Measurements from ENCODE around the gene SETBP1.

The SETBP1 gene

GRCh38 chr18:44726059-44726421, 45.4 kb downstream of the SETBP1 start:
- H3K36me3 Mint-ChIP-seq (ENCODE audit: low read depth) = no peaks in the 10 kb centered on the region
- H3K9me3 Mint-ChIP-seq = no peaks in the 10 kb centered on the region
- H3K27ac Mint-ChIP-seq = peak overlapping the region; percentile 88
- peaks cover 100% of the 10 kb centered on the region for H3K4me1 Mint-ChIP-seq (ENCODE audit: low read depth)
- peak overlapping the region; percentile 51 for H3K4me3 Mint-ChIP-seq
- H3K27me3 Mint-ChIP-seq = no peaks in the 10 kb centered on the region

DNA sequence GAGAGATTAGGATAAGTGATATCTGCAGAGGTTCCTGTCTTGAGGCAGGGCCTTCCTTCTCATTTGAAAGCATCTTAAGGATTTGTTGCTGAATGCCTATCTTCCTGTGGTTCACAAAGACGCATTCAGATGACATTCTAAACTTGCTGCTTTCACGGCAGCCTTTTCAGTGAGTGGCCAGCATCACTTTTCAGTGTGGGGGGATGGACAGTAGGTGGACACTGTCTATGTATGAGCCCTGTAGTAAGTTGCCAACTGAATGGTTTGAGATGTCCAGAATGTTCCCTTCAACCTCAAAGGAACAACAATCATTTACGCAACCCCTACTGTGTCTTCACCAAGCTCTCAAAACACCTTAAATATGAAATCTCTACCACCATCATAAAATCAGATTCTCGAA, 46.6 kb downstream of the SETBP1 start:
- Mint-ChIP-seq H3K27ac (no peak overlapping the region), H3K9me3 (no peaks in the 10 kb centered on the region), H3K36me3 (ENCODE audit: low read depth) (peaks cover 5% of the 10 kb centered on the region), H3K4me3 (no peak overlapping the region), H3K27me3 (peaks cover 8% of the 10 kb centered on the region), H3K4me1 (ENCODE audit: low read depth) (peaks cover 100% of the 10 kb centered on the region)

GRCh38 chr18:44729631-44730101, 49.0 kb downstream of the SETBP1 start:
- H3K36me3 Mint-ChIP-seq (ENCODE audit: low read depth) = peaks cover 11% of the 10 kb centered on the region
- peaks cover 100% of the 10 kb centered on the region for H3K4me1 Mint-ChIP-seq (ENCODE audit: low read depth)
- peak overlapping the region; percentile 2 for H3K27ac Mint-ChIP-seq
- H3K9me3 Mint-ChIP-seq = no peaks in the 10 kb centered on the region
- H3K27me3 Mint-ChIP-seq = peaks cover 10% of the 10 kb centered on the region
- H3K4me3 Mint-ChIP-seq = no peak overlapping the region

DNA sequence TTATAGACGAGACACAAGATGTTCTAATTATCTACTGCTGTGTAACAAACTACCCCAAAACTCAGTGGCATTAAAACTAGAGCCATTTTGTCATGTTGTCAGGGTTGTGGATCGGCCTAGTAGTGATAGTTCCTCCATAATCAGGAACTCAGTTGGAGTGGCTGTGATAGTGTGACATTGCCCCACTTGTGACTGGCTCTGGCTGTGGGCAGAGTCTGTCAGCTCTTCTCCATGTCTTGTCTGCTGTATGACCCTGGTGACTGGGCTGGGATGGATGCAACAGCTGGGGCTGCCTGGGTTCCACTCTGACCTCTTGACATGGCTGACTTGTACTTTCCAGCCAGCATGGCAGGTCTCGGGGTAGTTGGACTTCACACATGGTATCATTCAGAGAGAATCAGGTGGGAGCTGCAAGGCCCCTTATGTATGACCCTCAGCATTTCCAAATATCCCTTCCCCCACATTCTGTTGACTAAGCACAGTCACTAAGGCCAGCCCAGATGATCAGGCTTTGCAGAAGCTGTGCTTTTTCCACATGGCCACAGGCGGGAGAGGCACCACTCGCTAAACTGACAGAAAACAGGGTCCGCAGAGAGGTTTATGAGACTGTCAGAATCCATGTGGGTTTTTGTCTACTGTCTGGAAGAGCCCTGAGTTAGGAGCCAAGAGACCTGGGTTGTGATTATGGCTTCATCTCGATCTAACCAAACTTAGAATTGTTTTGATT, 50.3 kb downstream of the SETBP1 start:
- H3K9me3 Mint-ChIP-seq = no peaks in the 10 kb centered on the region
- no peak overlapping the region for H3K27ac Mint-ChIP-seq
- no peak overlapping the region for H3K4me3 Mint-ChIP-seq
- H3K4me1 Mint-ChIP-seq (ENCODE audit: low read depth) = peaks cover 91% of the 10 kb centered on the region
- peaks cover 16% of the 10 kb centered on the region for H3K27me3 Mint-ChIP-seq
- peaks cover 11% of the 10 kb centered on the region for H3K36me3 Mint-ChIP-seq (ENCODE audit: low read depth)

DNA sequence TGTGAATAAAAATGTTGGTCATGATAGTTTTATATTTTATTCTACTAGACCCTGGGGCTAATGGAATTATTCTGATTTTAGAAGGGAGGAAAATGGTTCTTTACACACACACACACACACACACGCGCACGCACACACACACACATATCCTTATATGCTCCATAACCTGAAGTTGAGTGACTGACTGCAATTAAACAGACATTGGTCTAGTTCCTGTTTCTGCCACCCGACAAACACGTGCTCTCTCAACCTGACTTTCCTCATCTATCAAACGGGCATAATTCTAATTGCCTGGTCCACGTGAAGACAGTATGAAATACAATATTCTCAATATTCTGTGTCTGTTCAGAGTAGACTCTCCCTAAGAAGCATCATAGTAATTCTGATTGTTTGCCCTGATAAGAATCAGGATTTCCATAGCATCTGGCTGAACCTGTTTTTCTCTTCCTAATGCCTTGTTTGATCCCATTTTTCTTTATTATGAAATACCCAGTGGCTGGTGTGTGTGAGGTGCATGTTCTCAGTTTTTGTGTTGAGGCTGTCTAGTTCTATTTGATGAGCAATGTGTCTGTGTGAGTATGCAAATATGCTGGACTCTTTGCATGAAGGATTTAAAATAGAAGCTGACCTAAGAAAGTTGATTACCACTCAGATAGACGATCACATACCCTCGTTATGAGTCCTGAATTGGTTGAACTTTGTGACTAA, 51.0 kb downstream of the SETBP1 start:
- Mint-ChIP-seq H3K27ac (no peak overlapping the region), H3K36me3 (ENCODE audit: low read depth) (peaks cover 11% of the 10 kb centered on the region), H3K4me1 (ENCODE audit: low read depth) (peaks cover 85% of the 10 kb centered on the region), H3K9me3 (no peaks in the 10 kb centered on the region), H3K27me3 (peaks cover 16% of the 10 kb centered on the region), H3K4me3 (no peak overlapping the region)

DNA sequence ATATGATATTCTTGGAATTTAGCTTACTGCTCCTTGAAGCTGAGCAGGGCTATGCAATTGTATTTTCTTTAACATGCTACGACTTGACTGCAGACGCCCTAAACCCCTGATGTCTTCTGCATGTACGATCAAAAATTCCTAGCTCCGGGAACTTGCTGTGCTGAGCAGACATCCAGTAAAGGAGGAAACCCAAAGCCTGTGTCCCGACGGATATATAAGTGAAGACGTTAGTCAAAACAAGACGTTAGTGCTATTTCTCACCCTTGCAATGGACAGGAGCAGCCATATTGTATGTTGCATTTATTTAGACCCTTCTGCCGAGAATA, 51.5 kb downstream of the SETBP1 start:
- Mint-ChIP-seq H3K4me3 (no peak overlapping the region), H3K36me3 (ENCODE audit: low read depth) (peaks cover 11% of the 10 kb centered on the region), H3K27me3 (peaks cover 16% of the 10 kb centered on the region), H3K27ac (no peak overlapping the region), H3K4me1 (ENCODE audit: low read depth) (peaks cover 82% of the 10 kb centered on the region), H3K9me3 (no peaks in the 10 kb centered on the region)

GRCh38 chr18:44732599-44732998, 51.9 kb downstream of the SETBP1 start:
- no peak overlapping the region for H3K4me3 Mint-ChIP-seq
- H3K36me3 Mint-ChIP-seq (ENCODE audit: low read depth) = peaks cover 11% of the 10 kb centered on the region
- no peaks in the 10 kb centered on the region for H3K9me3 Mint-ChIP-seq
- H3K27ac Mint-ChIP-seq = no peak overlapping the region
- H3K27me3 Mint-ChIP-seq = peaks cover 16% of the 10 kb centered on the region
- peaks cover 78% of the 10 kb centered on the region for H3K4me1 Mint-ChIP-seq (ENCODE audit: low read depth)

DNA sequence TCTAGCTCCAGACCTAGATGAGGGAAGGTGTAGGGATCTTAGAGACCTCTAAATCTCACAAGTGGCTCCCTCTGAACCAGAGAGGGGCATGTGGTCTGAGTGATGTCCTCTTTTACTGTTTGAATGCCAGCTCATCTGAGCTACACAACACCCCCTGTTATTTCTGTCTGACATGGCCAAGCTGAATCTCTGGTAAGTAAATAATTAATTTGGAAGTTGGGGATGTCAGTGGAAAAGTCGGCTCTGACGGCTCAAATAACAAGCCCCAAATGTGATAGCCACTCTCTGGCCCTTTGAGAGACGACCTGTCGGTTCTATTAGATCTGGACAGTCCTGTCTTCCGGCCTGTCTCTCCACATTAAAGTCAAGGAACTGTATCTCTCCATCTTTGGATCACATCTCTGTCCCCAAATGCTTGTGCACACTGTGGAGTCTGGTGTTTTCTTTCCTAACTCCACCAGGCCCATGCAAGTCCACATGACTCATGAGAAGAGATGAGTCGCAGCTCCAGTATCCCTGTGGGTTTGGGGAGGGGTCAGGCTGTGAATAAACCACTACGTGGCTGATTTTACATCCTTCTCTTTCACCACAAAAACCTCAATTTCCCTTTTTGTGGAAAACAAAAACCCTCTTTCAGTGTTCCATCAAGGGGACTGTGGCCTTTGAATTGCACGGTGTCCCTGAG, 52.5 kb downstream of the SETBP1 start:
- peaks cover 72% of the 10 kb centered on the region for H3K4me1 Mint-ChIP-seq (ENCODE audit: low read depth)
- peaks cover 16% of the 10 kb centered on the region for H3K27me3 Mint-ChIP-seq
- H3K9me3 Mint-ChIP-seq = no peaks in the 10 kb centered on the region
- peak overlapping the region; percentile 24 for H3K4me3 Mint-ChIP-seq
- H3K27ac Mint-ChIP-seq = peak overlapping the region; percentile 78
- H3K36me3 Mint-ChIP-seq (ENCODE audit: low read depth) = peaks cover 15% of the 10 kb centered on the region

- peak overlapping the region; percentile 24 for H3K4me3 Mint-ChIP-seq
- peaks cover 65% of the 10 kb centered on the region for H3K4me1 Mint-ChIP-seq (ENCODE audit: low read depth)
- peak overlapping the region; percentile 78 for H3K27ac Mint-ChIP-seq
- H3K27me3 Mint-ChIP-seq = peaks cover 16% of the 10 kb centered on the region
- H3K36me3 Mint-ChIP-seq (ENCODE audit: low read depth) = peaks cover 16% of the 10 kb centered on the region
- H3K9me3 Mint-ChIP-seq = no peaks in the 10 kb centered on the region
Measured at GRCh38 chr18:44733754-44734465, 53.2 kb downstream of the SETBP1 start.

DNA sequence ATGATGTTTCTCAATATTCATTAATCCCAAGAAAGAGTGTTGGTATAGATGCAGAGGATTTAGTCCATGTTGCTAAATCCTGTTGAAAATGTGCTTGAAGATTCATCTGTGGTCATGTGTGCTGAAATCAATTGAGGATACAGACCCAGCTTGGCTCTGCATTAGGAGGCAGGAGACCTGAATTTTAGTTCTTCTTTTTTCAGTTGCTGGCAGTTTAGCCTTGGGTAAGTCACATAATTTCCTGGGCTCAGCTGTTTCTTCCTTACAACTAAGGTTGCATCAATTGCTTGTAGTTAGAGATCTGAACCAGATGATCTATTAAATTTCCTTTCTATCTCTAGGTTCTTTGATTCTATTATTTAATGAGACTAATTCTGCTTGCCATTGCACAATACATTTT, 54.4 kb downstream of the SETBP1 start:
- H3K36me3 Mint-ChIP-seq (ENCODE audit: low read depth) = peaks cover 16% of the 10 kb centered on the region
- peaks cover 53% of the 10 kb centered on the region for H3K4me1 Mint-ChIP-seq (ENCODE audit: low read depth)
- H3K27ac Mint-ChIP-seq = no peak overlapping the region
- H3K4me3 Mint-ChIP-seq = no peak overlapping the region
- no peaks in the 10 kb centered on the region for H3K9me3 Mint-ChIP-seq
- H3K27me3 Mint-ChIP-seq = peaks cover 16% of the 10 kb centered on the region

- H3K27me3 Mint-ChIP-seq = peaks cover 16% of the 10 kb centered on the region
- no peak overlapping the region for H3K4me3 Mint-ChIP-seq
- H3K27ac Mint-ChIP-seq = no peak overlapping the region
- H3K4me1 Mint-ChIP-seq (ENCODE audit: low read depth) = peaks cover 36% of the 10 kb centered on the region
- H3K36me3 Mint-ChIP-seq (ENCODE audit: low read depth) = peaks cover 11% of the 10 kb centered on the region
- H3K9me3 Mint-ChIP-seq = no peaks in the 10 kb centered on the region
Measured at GRCh38 chr18:44736664-44737380, 56.1 kb downstream of the SETBP1 start.

- peaks cover 9% of the 10 kb centered on the region for H3K27me3 Mint-ChIP-seq
- peaks cover 11% of the 10 kb centered on the region for H3K36me3 Mint-ChIP-seq (ENCODE audit: low read depth)
- no peak overlapping the region for H3K4me3 Mint-ChIP-seq
- H3K9me3 Mint-ChIP-seq = no peaks in the 10 kb centered on the region
- no peak overlapping the region for H3K27ac Mint-ChIP-seq
- H3K4me1 Mint-ChIP-seq (ENCODE audit: low read depth) = peaks cover 28% of the 10 kb centered on the region
Measured at GRCh38 chr18:44737623-44738022, 56.9 kb downstream of the SETBP1 start.

DNA sequence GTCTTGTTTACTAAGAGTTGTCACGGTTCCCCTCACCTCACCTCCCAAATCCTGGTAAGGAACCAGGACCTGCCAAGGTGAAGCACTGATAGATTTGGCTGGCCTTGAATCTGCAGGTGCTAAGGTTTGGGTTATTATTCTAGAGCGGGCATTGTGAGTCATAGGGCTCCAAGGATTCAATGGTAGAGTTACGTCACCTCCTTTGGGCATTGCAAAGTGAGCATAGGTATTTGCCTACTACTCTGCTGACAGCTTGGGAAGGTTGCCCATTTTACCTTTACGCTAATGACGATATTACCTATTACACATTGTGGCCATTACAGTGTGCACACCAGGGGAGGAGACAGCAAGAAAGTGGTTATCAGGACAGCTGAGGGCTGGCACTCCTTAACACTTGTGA, 59.3 kb downstream of the SETBP1 start:
- Mint-ChIP-seq H3K27ac (no peak overlapping the region), H3K4me3 (no peak overlapping the region), H3K9me3 (no peaks in the 10 kb centered on the region), H3K36me3 (ENCODE audit: low read depth) (peaks cover 5% of the 10 kb centered on the region), H3K4me1 (ENCODE audit: low read depth) (peaks cover 10% of the 10 kb centered on the region), H3K27me3 (peaks cover 8% of the 10 kb centered on the region)

GRCh38 chr18:44741085-44741484, 60.4 kb downstream of the SETBP1 start:
- peaks cover 5% of the 10 kb centered on the region for H3K36me3 Mint-ChIP-seq (ENCODE audit: low read depth)
- no peak overlapping the region for H3K27ac Mint-ChIP-seq
- peaks cover 3% of the 10 kb centered on the region for H3K27me3 Mint-ChIP-seq
- no peak overlapping the region for H3K4me3 Mint-ChIP-seq
- H3K9me3 Mint-ChIP-seq = no peaks in the 10 kb centered on the region
- peaks cover 6% of the 10 kb centered on the region for H3K4me1 Mint-ChIP-seq (ENCODE audit: low read depth)
